Activated naive CD8-positive, alpha-beta T cell treated with anti-CD3 and anti-CD28 coated beads, Interleukin-2, amount 10 ng/mL, durations not matched to agents 7 days and 5 days (primary cell): ENCODE results near the gene SHISA9. TPM values are rescaled to one million over a fixed set of nuclear protein-coding genes. Genes with fewer than 3 reads are reported as not detected.

Source experiments
- ATAC-seq: fragments of 150-1000 bp; cut with Tn5 transposase; one replicate; pipeline ENCODE4 v1.10.0; 2021; ENCODE audit warnings: low read depth, moderate library complexity
- POLR2A ChIA-PET: fragments of 350-600 bp; sonication (Branson Sonifier 250); formaldehyde crosslinking; loops from one replicate; lab custom pipeline; 2021; ENCODE audit warnings: antibody characterized with exemption; lab: Charles Lee
- DNase-seq: peaks from one replicate; pipeline ENCODE4 v3.0.0; 2021
- H3K27ac Mint-ChIP-seq: one replicate; pipeline ENCODE4 v1.8.0; 2022; ENCODE audit warnings: mild to moderate bottlenecking, mixed read lengths
- H3K27me3 Mint-ChIP-seq: one replicate; pipeline ENCODE4 v1.8.0; 2022; ENCODE audit warnings: mild to moderate bottlenecking, moderate library complexity, mixed read lengths
- H3K36me3 Mint-ChIP-seq: one replicate; pipeline ENCODE4 v1.8.0; 2021; ENCODE audit warnings: mild to moderate bottlenecking, mixed read lengths
- H3K4me1 Mint-ChIP-seq: one replicate; pipeline ENCODE4 v1.8.0; 2021; ENCODE audit warnings: mixed read lengths
- H3K4me3 Mint-ChIP-seq: one replicate; pipeline ENCODE4 v1.8.0; 2022; ENCODE audit warnings: mild to moderate bottlenecking, moderate library complexity, mixed read lengths
- H3K9me3 Mint-ChIP-seq: one replicate; pipeline ENCODE4 v1.8.0; 2021; ENCODE audit warnings: mixed read lengths
- total RNA-seq, 2 experiments: library from RNA; stranded (reverse); gene quantifications; one replicate each; pipeline ENCODE4 v1.2.3, GENCODE V29; 2021

SHISA9 gene
- total RNA-seq, 2 experiments from 2014 or later, result not detected

GRCh38 chr16:12941896-12942295, 40.5 kb downstream of the SHISA9 start:
- Mint-ChIP-seq H3K4me3 (no peak overlapping the region), H3K27ac (no peak overlapping the region), H3K27me3 (no peaks in the 10 kb centered on the region), H3K4me1 (no peaks in the 10 kb centered on the region), H3K36me3 (no peaks in the 10 kb centered on the region), H3K9me3 (no peaks in the 10 kb centered on the region)
- no peak for ATAC-seq
- POLR2A ChIA-PET, result no interaction called here
- no peak for DNase-seq

DNA sequence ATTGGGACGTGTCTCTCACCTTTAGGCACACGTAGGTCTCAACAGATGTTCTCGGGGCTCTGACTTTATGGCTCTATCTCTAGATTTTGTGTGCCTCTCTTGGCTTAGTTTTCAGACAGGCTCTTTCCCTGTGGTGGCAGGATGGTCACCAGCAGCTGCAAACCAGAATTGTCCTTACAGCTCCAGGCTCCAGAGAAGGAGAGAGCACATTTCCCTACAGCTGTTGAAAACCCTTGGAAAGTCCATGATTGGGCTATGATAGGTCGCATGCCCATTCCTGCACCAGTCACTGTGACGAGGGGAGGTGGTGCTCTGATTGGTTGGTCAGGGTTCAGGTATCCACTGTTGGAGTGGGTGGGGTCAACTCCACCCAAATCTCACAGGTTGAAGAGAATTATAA, 41.5 kb downstream of the SHISA9 start:
- H3K27ac Mint-ChIP-seq, result no peak overlapping the region

GRCh38 chr16:12944300-12944699, 42.9 kb downstream of the SHISA9 start:
- Mint-ChIP-seq H3K4me3 (no peak overlapping the region), H3K4me1 (no peaks in the 10 kb centered on the region), H3K27me3 (no peaks in the 10 kb centered on the region), H3K9me3 (peaks cover 2% of the 10 kb centered on the region), H3K36me3 (no peaks in the 10 kb centered on the region), H3K27ac (no peak overlapping the region)
- ATAC-seq, result no peak
- no peak for DNase-seq
- POLR2A ChIA-PET, result no interaction called here

More for the DNA sequence above, 41.5 kb downstream of the SHISA9 start:
- ATAC-seq (no peak), DNase-seq (no peak)
- Mint-ChIP-seq H3K27me3 (no peaks in the 10 kb centered on the region), H3K9me3 (no peaks in the 10 kb centered on the region), H3K4me3 (no peak overlapping the region), H3K36me3 (no peaks in the 10 kb centered on the region), H3K4me1 (no peaks in the 10 kb centered on the region)
- POLR2A ChIA-PET, result no interaction called here

DNA sequence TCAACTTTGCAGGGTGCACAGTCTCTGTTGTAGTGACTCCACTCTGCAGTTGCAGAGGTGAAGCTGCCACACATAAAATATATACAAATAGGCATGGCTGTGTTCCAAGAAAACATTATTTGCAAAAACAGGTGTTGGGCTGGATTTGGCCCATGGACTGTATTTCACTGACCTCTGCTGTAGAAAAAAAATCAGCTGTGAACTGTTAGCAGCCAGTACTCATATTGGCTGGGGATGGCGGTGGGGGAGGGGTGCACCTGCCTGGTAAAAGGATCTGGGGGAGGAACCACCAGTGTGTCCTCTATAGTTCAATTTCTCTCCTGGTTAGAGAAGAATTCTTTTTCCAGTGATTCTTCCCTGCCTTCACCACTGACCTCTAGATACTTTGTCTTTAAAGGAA, 50.0 kb downstream of the SHISA9 start:
- ATAC-seq, result no peak
- Mint-ChIP-seq H3K36me3 (no peaks in the 10 kb centered on the region), H3K4me1 (no peaks in the 10 kb centered on the region), H3K27me3 (no peaks in the 10 kb centered on the region), H3K27ac (no peak overlapping the region), H3K9me3 (peaks cover 2% of the 10 kb centered on the region), H3K4me3 (no peak overlapping the region)
- DNase-seq, result no peak
- POLR2A ChIA-PET, result no interaction called here

- no peaks in the 10 kb centered on the region for H3K27me3 Mint-ChIP-seq
- peaks cover 2% of the 10 kb centered on the region for H3K9me3 Mint-ChIP-seq
- no peaks in the 10 kb centered on the region for H3K36me3 Mint-ChIP-seq
- no peak overlapping the region for H3K27ac Mint-ChIP-seq
- H3K4me3 Mint-ChIP-seq, result no peak overlapping the region
- no peaks in the 10 kb centered on the region for H3K4me1 Mint-ChIP-seq
- POLR2A ChIA-PET, result no interaction called here
- DNase-seq (no peak), ATAC-seq (no peak)
These were observed 50.6 kb downstream of the SHISA9 start for GRCh38 chr16:12951976-12952375.

- no peak overlapping the region for H3K4me3 Mint-ChIP-seq
- POLR2A ChIA-PET, result no interaction called here
These were observed 57.0 kb downstream of the SHISA9 start for GRCh38 chr16:12958366-12958765.

GRCh38 chr16:12959072-12959471, 57.7 kb downstream of the SHISA9 start:
- POLR2A ChIA-PET, result no interaction called here
- H3K4me1 Mint-ChIP-seq, result no peaks in the 10 kb centered on the region
- H3K27me3 Mint-ChIP-seq, result no peaks in the 10 kb centered on the region

More at GRCh38 chr16:12958366-12958765, 57.0 kb downstream of the SHISA9 start:
- H3K27me3 Mint-ChIP-seq, result no peaks in the 10 kb centered on the region
- H3K9me3 Mint-ChIP-seq, result no peaks in the 10 kb centered on the region
- H3K27ac Mint-ChIP-seq, result no peak overlapping the region
- H3K36me3 Mint-ChIP-seq, result no peaks in the 10 kb centered on the region
- DNase-seq, result no peak
- no peak for ATAC-seq
- no peaks in the 10 kb centered on the region for H3K4me1 Mint-ChIP-seq

GRCh38 chr16:12961626-12962025, 60.2 kb downstream of the SHISA9 start:
- Mint-ChIP-seq H3K4me1 (no peaks in the 10 kb centered on the region), H3K9me3 (no peaks in the 10 kb centered on the region), H3K27ac (no peak overlapping the region), H3K27me3 (no peaks in the 10 kb centered on the region), H3K36me3 (no peaks in the 10 kb centered on the region), H3K4me3 (no peak overlapping the region)
- DNase-seq, result no peak
- POLR2A ChIA-PET, result no interaction called here
- no peak for ATAC-seq

More at GRCh38 chr16:12959072-12959471, 57.7 kb downstream of the SHISA9 start:
- no peaks in the 10 kb centered on the region for H3K9me3 Mint-ChIP-seq
- DNase-seq, result no peak
- no peak overlapping the region for H3K4me3 Mint-ChIP-seq
- no peaks in the 10 kb centered on the region for H3K36me3 Mint-ChIP-seq
- no peak overlapping the region for H3K27ac Mint-ChIP-seq
- ATAC-seq, result no peak

DNA sequence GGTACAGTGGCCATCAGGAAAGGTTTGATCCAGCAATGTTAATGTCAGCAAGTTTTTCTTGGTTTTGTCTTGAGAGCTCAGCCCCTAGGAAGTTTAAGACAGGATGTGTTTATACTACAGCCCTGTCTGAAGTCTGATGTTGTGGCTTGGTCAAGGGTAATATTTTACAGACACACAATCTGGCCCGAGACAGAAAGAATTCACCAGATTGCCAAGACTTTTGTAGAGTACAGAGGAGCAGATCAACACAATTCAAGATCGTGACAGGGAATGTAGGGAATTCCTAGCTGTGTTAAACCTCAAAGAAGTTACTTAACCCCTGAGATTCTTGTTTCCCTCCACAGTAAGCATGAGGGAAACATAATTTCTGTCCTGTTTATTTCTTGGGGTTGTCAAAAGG, 63.1 kb downstream of the SHISA9 start:
- DNase-seq (no peak), ATAC-seq (no peak)
- Mint-ChIP-seq H3K27me3 (no peaks in the 10 kb centered on the region), H3K36me3 (no peaks in the 10 kb centered on the region), H3K9me3 (no peaks in the 10 kb centered on the region), H3K4me3 (no peak overlapping the region), H3K27ac (no peak overlapping the region), H3K4me1 (no peaks in the 10 kb centered on the region)
- POLR2A ChIA-PET, result no interaction called here

DNA sequence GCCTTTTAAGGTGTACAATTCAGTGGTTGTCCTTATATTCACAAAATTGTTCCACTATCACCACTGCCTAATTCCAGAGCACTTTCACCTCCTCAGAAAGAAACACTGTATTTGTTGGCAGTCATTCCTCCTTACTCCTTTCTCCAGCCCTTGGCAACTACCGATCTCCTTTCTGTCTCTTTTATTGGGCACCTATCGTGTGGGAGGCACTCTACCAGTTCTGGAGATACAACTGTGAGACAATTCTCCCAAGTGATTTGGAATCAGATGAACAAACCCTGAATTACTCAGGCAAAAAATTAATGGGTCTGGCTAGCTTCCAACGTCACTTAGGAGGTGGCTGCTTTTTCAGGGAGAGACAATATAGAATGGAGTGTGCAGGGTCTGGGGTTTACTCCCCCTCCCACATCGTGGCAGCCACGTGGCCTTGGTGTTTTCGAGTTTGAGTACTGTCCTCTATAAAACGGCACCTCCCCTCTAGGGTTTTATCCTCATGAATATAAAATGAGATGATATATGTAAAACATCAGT, 63.9 kb downstream of the SHISA9 start:
- no peaks in the 10 kb centered on the region for H3K9me3 Mint-ChIP-seq

DNA sequence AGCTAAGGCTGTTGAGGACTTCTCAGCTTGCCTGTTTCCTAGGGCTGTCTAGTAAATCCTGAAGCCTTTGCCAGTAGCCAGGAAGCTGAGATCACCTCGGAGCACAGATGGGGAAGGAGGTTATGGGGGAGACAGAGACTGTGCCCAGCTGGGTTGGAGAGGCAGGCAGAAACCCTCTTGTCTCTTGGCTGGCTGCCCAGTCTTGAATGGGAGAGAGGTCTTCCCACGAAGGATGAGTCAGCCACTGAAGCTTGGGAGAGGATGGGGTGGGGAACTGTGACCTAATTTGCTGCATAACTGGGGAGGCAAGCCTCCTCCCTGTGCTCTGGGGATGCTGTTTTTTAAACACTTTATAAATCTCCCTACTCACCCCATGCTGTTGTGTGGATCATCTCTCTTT, 69.8 kb downstream of the SHISA9 start:
- no peak overlapping the region for H3K27ac Mint-ChIP-seq
- POLR2A ChIA-PET, result no interaction called here
- ATAC-seq, result no peak

More for the DNA sequence above, 63.9 kb downstream of the SHISA9 start:
- Mint-ChIP-seq H3K27me3 (no peaks in the 10 kb centered on the region), H3K4me1 (no peaks in the 10 kb centered on the region), H3K27ac (no peak overlapping the region), H3K4me3 (no peak overlapping the region), H3K36me3 (no peaks in the 10 kb centered on the region)
- DNase-seq (no peak), ATAC-seq (no peak)
- POLR2A ChIA-PET, result no interaction called here

GRCh38 chr16:12972246-12972645, 70.8 kb downstream of the SHISA9 start:
- no peak overlapping the region for H3K27ac Mint-ChIP-seq
- no peak overlapping the region for H3K4me3 Mint-ChIP-seq
- H3K9me3 Mint-ChIP-seq, result peaks cover 3% of the 10 kb centered on the region

More for the DNA sequence above, 69.8 kb downstream of the SHISA9 start:
- Mint-ChIP-seq H3K4me3 (no peak overlapping the region), H3K9me3 (no peaks in the 10 kb centered on the region), H3K36me3 (no peaks in the 10 kb centered on the region), H3K27me3 (no peaks in the 10 kb centered on the region), H3K4me1 (no peaks in the 10 kb centered on the region)
- DNase-seq, result no peak

DNA sequence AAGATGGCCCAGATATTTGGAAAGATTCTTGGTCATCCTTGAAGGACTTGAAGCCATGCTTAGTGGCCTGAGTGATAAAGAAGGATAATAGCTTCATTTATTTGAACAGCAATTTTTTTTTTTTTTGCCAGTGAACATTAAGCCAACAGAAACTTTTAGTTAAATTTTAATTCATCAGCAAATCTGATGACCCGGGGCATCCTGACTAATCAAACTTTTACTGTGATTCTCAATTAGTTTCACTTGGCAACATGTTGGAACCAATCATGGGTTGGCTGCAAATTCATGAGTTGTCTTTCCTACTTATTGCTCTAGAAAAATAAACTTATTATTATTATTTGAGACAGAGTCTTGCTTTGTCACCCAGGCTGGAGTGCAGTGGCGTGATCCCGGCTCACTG, 74.4 kb downstream of the SHISA9 start:
- DNase-seq (no peak), ATAC-seq (no peak)
- Mint-ChIP-seq H3K36me3 (no peaks in the 10 kb centered on the region), H3K27me3 (no peaks in the 10 kb centered on the region), H3K9me3 (peaks cover 3% of the 10 kb centered on the region), H3K4me1 (no peaks in the 10 kb centered on the region), H3K4me3 (no peak overlapping the region), H3K27ac (no peak overlapping the region)
- POLR2A ChIA-PET, result no interaction called here

More at GRCh38 chr16:12972246-12972645, 70.8 kb downstream of the SHISA9 start:
- DNase-seq, result no peak
- no peak for ATAC-seq
- H3K4me1 Mint-ChIP-seq, result no peaks in the 10 kb centered on the region
- no peaks in the 10 kb centered on the region for H3K36me3 Mint-ChIP-seq
- POLR2A ChIA-PET, result no interaction called here
- no peaks in the 10 kb centered on the region for H3K27me3 Mint-ChIP-seq

DNA sequence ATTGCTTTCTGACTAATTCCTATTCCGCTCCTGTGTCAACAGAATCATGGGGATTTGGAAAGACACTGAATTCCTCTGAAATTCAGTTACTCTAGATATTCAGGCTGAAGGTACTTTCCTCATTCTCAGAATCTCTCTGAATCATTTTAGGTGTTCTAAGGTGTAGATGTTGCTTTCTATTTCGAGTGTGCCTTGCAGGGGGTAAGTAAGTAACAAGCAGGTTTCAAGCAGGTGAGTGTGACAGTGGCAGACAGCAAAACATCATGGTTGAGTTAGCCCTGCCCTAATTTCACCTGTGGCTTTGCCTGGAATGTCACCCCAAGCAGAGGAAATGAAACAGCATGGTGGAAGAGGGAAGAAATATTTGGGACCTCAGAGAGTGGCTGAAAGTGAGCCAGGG, 75.1 kb downstream of the SHISA9 start:
- Mint-ChIP-seq H3K36me3 (no peaks in the 10 kb centered on the region), H3K27ac (no peak overlapping the region), H3K9me3 (peaks cover 3% of the 10 kb centered on the region), H3K4me1 (no peaks in the 10 kb centered on the region), H3K27me3 (no peaks in the 10 kb centered on the region), H3K4me3 (no peak overlapping the region)
- ATAC-seq (no peak), DNase-seq (no peak)
- POLR2A ChIA-PET, result no interaction called here

DNA sequence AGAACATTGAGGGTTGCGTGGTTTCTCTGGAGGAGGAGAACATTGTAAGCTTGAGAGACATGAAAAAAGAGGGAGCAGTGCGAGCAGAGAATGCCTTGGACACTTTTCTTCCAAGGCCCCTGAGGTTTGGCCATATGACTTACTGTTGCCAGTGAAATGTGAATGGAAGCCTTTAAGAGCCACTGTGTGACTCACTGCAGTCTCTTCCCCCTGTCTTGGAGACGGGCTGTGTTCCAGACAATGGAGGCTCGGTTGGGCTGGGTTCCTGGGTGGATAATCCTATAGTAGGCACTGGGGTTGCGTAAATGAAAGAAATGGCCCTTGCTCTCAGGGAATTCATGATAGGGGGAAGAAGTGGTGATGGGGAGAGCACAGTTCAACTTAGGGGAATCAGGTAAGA, 75.5 kb downstream of the SHISA9 start:
- Mint-ChIP-seq H3K27me3 (no peaks in the 10 kb centered on the region), H3K27ac (no peak overlapping the region), H3K4me1 (no peaks in the 10 kb centered on the region), H3K9me3 (peaks cover 3% of the 10 kb centered on the region), H3K36me3 (no peaks in the 10 kb centered on the region), H3K4me3 (no peak overlapping the region)
- POLR2A ChIA-PET, result no interaction called here
- no peak for DNase-seq
- no peak for ATAC-seq
